ENCODE data around the gene LCN2. TPM values are rescaled to one million over a fixed set of nuclear protein-coding genes. Genes with fewer than 3 reads are reported as not detected.

LCN2 gene
- total RNA-seq, 1 donor: 4.7 TPM

- H3K4me1 ChIP-seq (ENCODE audit: insufficient read depth, low read length): peaks cover 14% of the 10 kb centered on the region
- peaks cover 12% of the 10 kb centered on the region for H3K27me3 ChIP-seq (ENCODE audit: insufficient read depth, low read length)
- no peak overlapping the region for H3K4me3 ChIP-seq (ENCODE audit: low read length)
- no peaks in the 10 kb centered on the region for H3K9me3 ChIP-seq (ENCODE audit: low read depth, low read length)
Measured at GRCh38 chr9:128201441-128202369, 52.5 kb downstream of the LCN2 start.

GRCh38 chr9:128202648-128203023 lies 53.4 kb downstream of the LCN2 start:
- H3K4me3 ChIP-seq (ENCODE audit: low read length): no peak overlapping the region
- peaks cover 12% of the 10 kb centered on the region for H3K27me3 ChIP-seq (ENCODE audit: insufficient read depth, low read length)
- no peaks in the 10 kb centered on the region for H3K9me3 ChIP-seq (ENCODE audit: low read depth, low read length)
- peaks cover 16% of the 10 kb centered on the region for H3K4me1 ChIP-seq (ENCODE audit: insufficient read depth, low read length)

Other genes starting within 250 kb of the LCN2 start
- 35.8 TPM for gene ST6GALNAC6, start 249.8 kb upstream of the LCN2 start, total RNA-seq
- 22.7 TPM for gene ST6GALNAC4, start 232.4 kb upstream of the LCN2 start, total RNA-seq
- 0.42 TPM for gene PIP5KL1, start 218.7 kb upstream of the LCN2 start, total RNA-seq
- 12.7 TPM for gene DPM2, start 211.6 kb upstream of the LCN2 start, total RNA-seq
- gene EEIG1, start 168.5 kb upstream of the LCN2 start, total RNA-seq: 49.1 TPM
- gene NAIF1, start 82.1 kb upstream of the LCN2 start, total RNA-seq: 14.0 TPM
- 30.6 TPM for gene SLC25A25, start 81.2 kb upstream of the LCN2 start, total RNA-seq
- 23.7 TPM for gene PTGES2, start 21.7 kb upstream of the LCN2 start, total RNA-seq
- 78.1 TPM for gene BBLN, start 10.8 kb downstream of the LCN2 start, total RNA-seq
- gene CIZ1, start 42.1 kb downstream of the LCN2 start, total RNA-seq: 26.0 TPM
- 1.4 TPM for gene DNM1, start 53.9 kb downstream of the LCN2 start, total RNA-seq
- gene GOLGA2, start 126.6 kb downstream of the LCN2 start, total RNA-seq: 18.7 TPM
- gene SWI5, start 126.8 kb downstream of the LCN2 start, total RNA-seq: 5.8 TPM
- 4.5 TPM for gene TRUB2, start 173.0 kb downstream of the LCN2 start, total RNA-seq
- 14.5 TPM for gene COQ4, start 173.4 kb downstream of the LCN2 start, total RNA-seq
- gene SLC27A4, start 191.1 kb downstream of the LCN2 start, total RNA-seq: 2.1 TPM
- 17.6 TPM for gene URM1, start 221.9 kb downstream of the LCN2 start, total RNA-seq